OCI-LY3 (cell line): ENCODE data around the gene C1orf116.

Source experiments
- H2AFZ ChIP-seq: fragments of 200-600, 300-600 bp; shearing (Covaris generic); 2 replicates; pipeline ENCODE4 v1.6.0; 2014; ENCODE audit warnings: antibody characterized with exemption, low read depth, low read length
- H3K27ac ChIP-seq: fragments of 200-600, 300-600 bp; sonication (generic); 2 replicates; pipeline ENCODE4 v1.5.1; 2014; ENCODE audit warnings: mild to moderate bottlenecking, low read length, moderate library complexity, mixed read lengths
- H3K27me3 ChIP-seq: fragments of 200-600, 300-600 bp; sonication (generic); 2 replicates; pipeline ENCODE4 v1.6.1; 2014; ENCODE audit warnings: low read depth, low read length, mixed read lengths
- H3K36me3 ChIP-seq: fragments of 200-600, 300-600 bp; sonication (generic); replicated peaks from 2 replicates; pipeline ENCODE3; 2014; ENCODE audit warnings: low read depth, low read length, mixed read lengths
- H3K4me1 ChIP-seq: fragments of 300-600, 200-600 bp; sonication (generic); 2 replicates; pipeline ENCODE4 v1.6.1; 2014; ENCODE audit warnings: low read length, mixed read lengths
- H3K4me2 ChIP-seq: fragments of 200-600, 300-600 bp; sonication (generic); 2 replicates; pipeline ENCODE4 v1.6.1; 2014; ENCODE audit warnings: low read length, mixed read lengths
- H3K4me3 ChIP-seq: fragments of 300-600, 200-600 bp; sonication (generic); 2 replicates; pipeline ENCODE4 v1.5.1; 2014; ENCODE audit warnings: antibody characterized with exemption, mild to moderate bottlenecking, low read length, moderate library complexity
- H3K79me2 ChIP-seq: fragments of 300-600, 200-600 bp; shearing (Covaris generic); 2 replicates; pipeline ENCODE4 v1.6.1; 2014; ENCODE audit warnings: mild to moderate bottlenecking, low read length, mixed read lengths
- H3K9ac ChIP-seq: fragments of 300-600, 200-600 bp; shearing (Covaris generic); 2 replicates; pipeline ENCODE4 v1.6.0; 2014; ENCODE audit warnings: mild to moderate bottlenecking, low read length, moderate library complexity
- H3K9me3 ChIP-seq: fragments of 200-600, 300-600 bp; shearing (Covaris generic); 2 replicates; pipeline ENCODE4 v1.6.1; 2014; ENCODE audit warnings: low read length, mixed read lengths; ENCODE audit not compliant: insufficient read depth
- H4K20me1 ChIP-seq: fragments of 200-600, 300-600 bp; sonication (generic); 2 replicates; pipeline ENCODE4 v1.6.1; 2016; ENCODE audit warnings: low read length, mixed read lengths; ENCODE audit not compliant: insufficient read depth
- EZH2phosphoT487 ChIP-seq: fragments of 200-600 bp; shearing (Covaris generic); IDR thresholded peaks from 2 replicates; pipeline ENCODE4 v1.6.1; 2018; ENCODE audit warnings: antibody characterized with exemption, mixed run types, low read depth
- TF ChIP-seq, protein P1 (sequence below): fragments of 200-600, 300-600 bp; sonication (generic); IDR thresholded peaks from 2 replicates; pipeline ENCODE4 v1.5.1; 2014; ENCODE audit warnings: antibody characterized with exemption, low read length, low read depth

The C1orf116 gene

DNA sequence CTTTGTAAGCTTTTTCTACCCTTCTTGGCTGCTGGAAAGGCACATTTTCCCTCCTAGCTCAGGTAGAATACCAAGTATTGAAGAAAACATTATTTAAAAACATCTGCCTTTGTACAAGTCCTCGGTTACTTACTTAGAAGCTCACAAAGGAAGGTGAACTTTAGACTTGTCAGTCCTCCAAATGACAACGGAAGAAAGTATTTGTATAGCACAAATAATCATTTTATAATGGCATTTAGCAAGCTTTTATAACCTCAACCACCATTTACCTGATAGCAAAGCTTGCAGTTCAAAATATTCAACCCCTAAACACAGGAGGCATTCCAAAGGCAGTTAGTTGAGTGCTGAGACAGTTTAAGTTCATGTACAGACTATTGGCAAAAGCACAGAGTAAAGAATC is 59.8 kb downstream of the C1orf116 start:
- no peak for TF ChIP-seq EZH2phosphoT487
- TF ChIP-seq, protein P1, sequence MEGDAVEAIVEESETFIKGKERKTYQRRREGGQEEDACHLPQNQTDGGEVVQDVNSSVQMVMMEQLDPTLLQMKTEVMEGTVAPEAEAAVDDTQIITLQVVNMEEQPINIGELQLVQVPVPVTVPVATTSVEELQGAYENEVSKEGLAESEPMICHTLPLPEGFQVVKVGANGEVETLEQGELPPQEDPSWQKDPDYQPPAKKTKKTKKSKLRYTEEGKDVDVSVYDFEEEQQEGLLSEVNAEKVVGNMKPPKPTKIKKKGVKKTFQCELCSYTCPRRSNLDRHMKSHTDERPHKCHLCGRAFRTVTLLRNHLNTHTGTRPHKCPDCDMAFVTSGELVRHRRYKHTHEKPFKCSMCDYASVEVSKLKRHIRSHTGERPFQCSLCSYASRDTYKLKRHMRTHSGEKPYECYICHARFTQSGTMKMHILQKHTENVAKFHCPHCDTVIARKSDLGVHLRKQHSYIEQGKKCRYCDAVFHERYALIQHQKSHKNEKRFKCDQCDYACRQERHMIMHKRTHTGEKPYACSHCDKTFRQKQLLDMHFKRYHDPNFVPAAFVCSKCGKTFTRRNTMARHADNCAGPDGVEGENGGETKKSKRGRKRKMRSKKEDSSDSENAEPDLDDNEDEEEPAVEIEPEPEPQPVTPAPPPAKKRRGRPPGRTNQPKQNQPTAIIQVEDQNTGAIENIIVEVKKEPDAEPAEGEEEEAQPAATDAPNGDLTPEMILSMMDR: no peak
- H3K27ac ChIP-seq: peak overlapping the region; percentile 95; the same call in 1 of the 2 replicates
- peaks cover 71% of the 10 kb centered on the region for H3K4me1 ChIP-seq
- H3K4me2 ChIP-seq: no peak overlapping the region
- no peaks in the 10 kb centered on the region for H3K9me3 ChIP-seq
- H3K9ac ChIP-seq: 0 out of 2 replicates have a peak overlapping the region, but pooled peaks have one; percentile 8
- no peaks in the 10 kb centered on the region for H4K20me1 ChIP-seq
- H2AFZ ChIP-seq: no peak overlapping the region
- H3K79me2 ChIP-seq: no peaks in the 10 kb centered on the region
- no peaks in the 10 kb centered on the region for H3K27me3 ChIP-seq
- no peak overlapping the region for H3K4me3 ChIP-seq
- H3K36me3 ChIP-seq: no peaks in the 10 kb centered on the region

DNA sequence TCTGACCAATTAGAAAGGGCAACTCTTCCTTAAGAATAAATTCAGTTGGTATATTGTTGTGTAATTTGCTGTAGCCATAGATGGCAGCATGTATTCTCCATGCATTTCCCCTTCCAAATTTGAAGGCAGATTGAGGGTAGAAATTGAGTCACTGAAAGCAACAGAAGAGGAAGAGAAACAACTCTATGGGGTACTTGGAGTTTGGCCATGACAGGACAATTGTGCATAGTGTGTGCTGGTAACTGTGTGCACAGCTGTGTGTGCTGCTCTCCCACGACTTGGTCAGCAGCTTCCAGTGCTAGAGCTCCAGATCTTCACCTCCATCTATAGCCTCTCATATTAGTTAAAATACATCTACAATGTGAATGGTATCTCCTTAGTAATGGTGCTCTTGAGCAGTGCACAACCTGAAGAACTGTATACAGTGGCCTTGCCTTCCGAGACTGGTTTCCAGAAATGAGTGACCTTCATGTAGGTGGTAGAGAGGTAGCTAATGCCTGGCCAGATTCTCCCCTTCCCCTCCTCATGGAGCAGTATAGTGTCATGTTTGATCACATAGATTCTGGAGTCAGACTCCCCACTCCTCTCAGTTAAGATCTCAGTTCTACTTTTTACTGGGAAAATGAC is 61.4 kb downstream of the C1orf116 start:
- no peaks in the 10 kb centered on the region for H3K36me3 ChIP-seq
- TF ChIP-seq, protein P1: no peak
- TF ChIP-seq EZH2phosphoT487: no peak
- H3K9me3 ChIP-seq: no peaks in the 10 kb centered on the region
- no peaks in the 10 kb centered on the region for H4K20me1 ChIP-seq
- peak overlapping the region; percentile 88 for H3K4me2 ChIP-seq
- peak overlapping the region; percentile 95 for H3K27ac ChIP-seq
- no peak overlapping the region for H2AFZ ChIP-seq
- H3K27me3 ChIP-seq: no peaks in the 10 kb centered on the region
- peaks cover 87% of the 10 kb centered on the region for H3K4me1 ChIP-seq
- H3K79me2 ChIP-seq: no peaks in the 10 kb centered on the region
- peak overlapping the region; percentile 70 for H3K9ac ChIP-seq
- peak overlapping the region; percentile 54 for H3K4me3 ChIP-seq

GRCh38 chr1:206970446-206970845 is 62.1 kb downstream of the C1orf116 start, which contains the start of gene FCAMR:
FCAMR (minus strand) TSS chr1:206970460; CDS start chr1:206970125, 335 bp downstream.
- TF ChIP-seq EZH2phosphoT487: no peak
- TF ChIP-seq, protein P1: no peak
- H2AFZ ChIP-seq: no peak within 1 kb of the TSS
- H3K4me2 ChIP-seq: peak within 1 kb of the TSS; percentile 88
- H3K4me1 ChIP-seq: peaks cover 94% of the 10 kb centered on the region
- H4K20me1 ChIP-seq: no peaks in the 10 kb centered on the region
- no peaks in the 10 kb centered on the region for H3K27me3 ChIP-seq
- peak within 1 kb of the TSS; percentile 70 for H3K9ac ChIP-seq
- H3K36me3 ChIP-seq: no peaks in the 10 kb centered on the region
- peak within 1 kb of the TSS; percentile 95 for H3K27ac ChIP-seq
- H3K9me3 ChIP-seq: no peaks in the 10 kb centered on the region
- no peaks in the 10 kb centered on the region for H3K79me2 ChIP-seq
- H3K4me3 ChIP-seq: peak within 1 kb of the TSS; percentile 54

DNA sequence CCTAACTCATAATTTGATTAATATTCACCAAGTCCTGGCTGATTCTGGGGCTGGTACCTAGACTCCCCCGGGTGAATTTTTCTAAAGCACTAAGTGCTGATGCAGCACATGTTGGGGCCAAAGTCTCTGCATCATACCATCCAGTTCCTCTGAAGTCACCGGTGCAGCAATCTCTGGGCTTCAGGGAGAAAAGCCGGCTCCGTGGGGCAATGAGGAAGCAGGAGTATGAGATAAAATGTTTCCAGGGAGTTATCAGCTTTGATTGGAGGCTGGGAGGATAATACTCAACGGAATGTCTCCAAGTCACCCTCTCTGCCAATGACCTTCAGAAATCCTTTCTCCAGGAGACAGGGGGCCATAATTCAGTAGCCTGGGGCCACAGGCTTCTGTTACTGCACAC is 63.5 kb downstream of the C1orf116 start:
- Histone ChIP-seq H3K79me2 (no peaks in the 10 kb centered on the region), H2AFZ (no peak overlapping the region), H3K27ac (peak overlapping the region; percentile 95), H3K4me1 (peaks cover 100% of the 10 kb centered on the region), H3K4me3 (peak overlapping the region; percentile 54; the same call in 1 of the 2 replicates), H3K27me3 (no peaks in the 10 kb centered on the region), H3K4me2 (peak overlapping the region; percentile 88), H4K20me1 (no peaks in the 10 kb centered on the region), H3K9ac (peak overlapping the region; percentile 70), H3K9me3 (no peaks in the 10 kb centered on the region), H3K36me3 (peaks cover 5% of the 10 kb centered on the region)
- TF ChIP-seq, protein P1: no peak
- TF ChIP-seq EZH2phosphoT487: no peak
